Keratinocyte (primary cell): ENCODE measurements around the gene RBPJ. TPM values are rescaled to one million over a fixed set of nuclear protein-coding genes. Genes with fewer than 3 reads are reported as not detected.

Source experiments
- DNase-seq: peaks from one replicate; pipeline ENCODE4 v3.0.0-alpha.2; 2011; ENCODE audit warnings: low read depth, missing footprints, low spot score
- FAIRE-seq: peaks from 2 replicates; lab custom pipeline; 2011; peaks lifted over from hg19 to GRCh38; lab: Jason Lieb, UNC
- H2AFZ ChIP-seq: 2 replicates; pipeline ENCODE4 v1.6.0; 2012; ENCODE audit warnings: low read length, control low read depth, inconsistent platforms; ENCODE audit not compliant: control insufficient read depth
- H3K27ac ChIP-seq: 2 replicates; pipeline ENCODE4 v1.5.1; 2011; ENCODE audit warnings: low read length; ENCODE audit not compliant: control insufficient read depth, insufficient read depth
- H3K27me3 ChIP-seq: 3 replicates; pipeline ENCODE4 v1.6.0; 2011; ENCODE audit warnings: low read length; ENCODE audit not compliant: control insufficient read depth, insufficient read depth; ENCODE audit errors: extremely low read depth
- H3K36me3 ChIP-seq, 2 experiments: 2 replicates in 1 of 2; 3 replicates in 1 of 2; pipeline ENCODE4 v1.5.1; 2011; ENCODE audit warnings: low read length in 2 of 2, mild to moderate bottlenecking in 1 of 2; ENCODE audit not compliant: control insufficient read depth in 2 of 2, insufficient read depth in 2 of 2; ENCODE audit errors: extremely low read depth in 1 of 2
- H3K4me1 ChIP-seq: 3 replicates; pipeline ENCODE4 v1.5.1; 2011; ENCODE audit warnings: low read length; ENCODE audit not compliant: control insufficient read depth, insufficient read depth; ENCODE audit errors: extremely low read depth
- H3K4me2 ChIP-seq: 3 replicates; pipeline ENCODE4 v1.6.0; 2011; ENCODE audit warnings: low read depth, low read length; ENCODE audit not compliant: control insufficient read depth, insufficient read depth; ENCODE audit errors: extremely low read depth
- H3K4me3 ChIP-seq, 3 experiments: fragments of 200-600 bp in 1 of 3; sonication (generic) in 1 of 3; 2 replicates in 2 of 3; 3 replicates in 1 of 3; pipeline ENCODE4 v1.5.1; 2011 to 2016; ENCODE audit warnings: low read length in 3 of 3, mild to moderate bottlenecking in 3 of 3, control low read depth in 2 of 3, inconsistent platforms in 1 of 3, low read depth in 1 of 3, mixed read lengths in 1 of 3, mixed run types in 1 of 3, moderate library complexity in 1 of 3; ENCODE audit not compliant: control insufficient read depth in 2 of 3, insufficient read depth in 2 of 3; ENCODE audit errors: extremely low read depth in 1 of 3
- H3K79me2 ChIP-seq: 2 replicates; pipeline ENCODE4 v1.6.0; 2012; ENCODE audit warnings: low read length; ENCODE audit not compliant: control insufficient read depth, insufficient read depth
- H3K9ac ChIP-seq: 3 replicates; pipeline ENCODE4 v1.6.0; 2011; ENCODE audit warnings: low read length; ENCODE audit not compliant: control insufficient read depth, insufficient read depth; ENCODE audit errors: extremely low read depth
- H3K9me1 ChIP-seq: 3 replicates; pipeline ENCODE4 v1.6.0; 2011; ENCODE audit warnings: low read length; ENCODE audit not compliant: control insufficient read depth, insufficient read depth; ENCODE audit errors: extremely low read depth
- H3K9me3 ChIP-seq: 2 replicates; pipeline ENCODE4 v1.5.1; 2012; ENCODE audit warnings: low read depth, low read length; ENCODE audit not compliant: control insufficient read depth
- H4K20me1 ChIP-seq: 3 replicates; pipeline ENCODE4 v1.6.0; 2011; ENCODE audit warnings: low read length; ENCODE audit not compliant: control insufficient read depth, insufficient read depth; ENCODE audit errors: extremely low read depth
- EZH2 ChIP-seq: IDR thresholded peaks from one replicate; pipeline ENCODE4 v1.6.1; 2012; ENCODE audit warnings: inconsistent platforms, mild to moderate bottlenecking, low read length, moderate library complexity
- dilution Hi-C: fragments of 300-500 bp; cut with MboI; formaldehyde crosslinking; loops from one replicate; pipeline ENCODE4 v1.7.0; 2020; ENCODE audit warnings: low sequenced_read_pairs; ENCODE audit not compliant: extremely low pct_ligation_motif_present
- polyA plus RNA-seq, 5 experiments: library from polyadenylated mRNA; depleted of rRNA in 3 of 5; stranded (reverse) in 3 of 5; stranded (forward) in 1 of 5; unstranded in 1 of 5; fragments of >200 nt; gene quantifications; 1 replicate in 1 of 5; 2 replicates in 3 of 5; 3 replicates in 1 of 5; pipeline versions ENCODE4 v1.2.1 to v1.2.3, GENCODE V29; 2011 to 2012; ENCODE audit warnings: missing spikeins in 2 of 5, low read depth in 1 of 5, low replicate concordance in 1 of 5
- TF ChIP-seq, protein P1 (sequence below), 3 experiments: IDR thresholded peaks in 1 of 3; conservative IDR thresholded peaks in 1 of 3; optimal IDR thresholded peaks in 1 of 3; 2 replicates in 2 of 3; 3 replicates in 1 of 3; pipeline versions ENCODE3 to v1.5.1; 2011; ENCODE audit warnings: low read length in 3 of 3, mild to moderate bottlenecking in 3 of 3, moderate library complexity in 2 of 3, control low read depth in 1 of 3, inconsistent platforms in 1 of 3; ENCODE audit not compliant: insufficient read depth in 2 of 3; ENCODE audit errors: extremely low read depth in 1 of 3

Gene RBPJ
- polyA plus RNA-seq, 1 donor (not counting 4 experiments of a cell fraction or from before 2014, with no cell fraction given): 38.0 TPM

DNA sequence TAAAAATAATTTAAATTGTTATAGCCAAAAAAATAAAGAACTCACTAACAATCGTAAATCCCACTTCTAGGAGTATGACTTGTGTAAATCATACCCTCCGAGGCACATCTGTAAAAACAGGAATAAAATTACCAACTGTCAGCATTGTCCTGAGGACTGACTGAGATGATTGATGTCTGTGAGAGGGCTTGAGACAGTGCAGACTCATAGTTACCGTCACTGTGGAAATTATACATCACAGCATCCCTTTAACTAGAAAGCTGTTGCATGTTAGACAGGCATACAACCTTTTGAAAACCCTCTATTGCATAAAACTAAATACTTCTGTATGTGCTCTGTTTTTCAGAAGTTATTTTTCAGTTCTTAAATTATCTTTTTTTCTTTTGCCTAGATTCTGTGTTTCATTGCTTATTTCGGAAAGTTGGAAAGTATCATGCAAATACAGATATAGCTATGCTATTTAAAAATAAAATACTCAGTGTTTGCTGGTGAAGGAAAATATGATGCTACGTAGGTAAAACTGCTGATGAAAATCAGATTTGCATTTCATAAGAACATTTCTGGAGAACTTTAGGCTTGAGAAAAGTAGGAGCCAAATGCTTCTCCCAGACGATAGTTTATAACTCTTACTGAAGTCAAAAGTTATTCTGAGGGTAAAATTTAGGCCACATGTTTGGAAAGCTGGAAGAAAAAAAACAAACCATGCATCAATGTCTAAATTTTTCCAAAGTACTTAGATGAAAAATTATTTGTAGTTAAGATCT lies 13.6 kb upstream of the RBPJ start:
- no peak overlapping the region for H3K4me3 ChIP-seq
- H3K79me2 ChIP-seq: no peaks in the 10 kb centered on the region
- no peak overlapping the region for H3K27ac ChIP-seq
- no peak for DNase-seq
- H3K9me1 ChIP-seq: no peaks in the 10 kb centered on the region
- H3K9me3 ChIP-seq: no peaks in the 10 kb centered on the region
- no peaks in the 10 kb centered on the region for H3K4me1 ChIP-seq
- TF ChIP-seq, protein P1, sequence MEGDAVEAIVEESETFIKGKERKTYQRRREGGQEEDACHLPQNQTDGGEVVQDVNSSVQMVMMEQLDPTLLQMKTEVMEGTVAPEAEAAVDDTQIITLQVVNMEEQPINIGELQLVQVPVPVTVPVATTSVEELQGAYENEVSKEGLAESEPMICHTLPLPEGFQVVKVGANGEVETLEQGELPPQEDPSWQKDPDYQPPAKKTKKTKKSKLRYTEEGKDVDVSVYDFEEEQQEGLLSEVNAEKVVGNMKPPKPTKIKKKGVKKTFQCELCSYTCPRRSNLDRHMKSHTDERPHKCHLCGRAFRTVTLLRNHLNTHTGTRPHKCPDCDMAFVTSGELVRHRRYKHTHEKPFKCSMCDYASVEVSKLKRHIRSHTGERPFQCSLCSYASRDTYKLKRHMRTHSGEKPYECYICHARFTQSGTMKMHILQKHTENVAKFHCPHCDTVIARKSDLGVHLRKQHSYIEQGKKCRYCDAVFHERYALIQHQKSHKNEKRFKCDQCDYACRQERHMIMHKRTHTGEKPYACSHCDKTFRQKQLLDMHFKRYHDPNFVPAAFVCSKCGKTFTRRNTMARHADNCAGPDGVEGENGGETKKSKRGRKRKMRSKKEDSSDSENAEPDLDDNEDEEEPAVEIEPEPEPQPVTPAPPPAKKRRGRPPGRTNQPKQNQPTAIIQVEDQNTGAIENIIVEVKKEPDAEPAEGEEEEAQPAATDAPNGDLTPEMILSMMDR (optimal IDR thresholded peaks at IDR 0.05 in 1 of 3, IDR thresholded peaks at IDR 0.05 in 1 of 3, conservative IDR thresholded peaks at IDR 0.05 in 1 of 3; ENCODE audit: extremely low read depth in 1 of 3, insufficient read depth in 2 of 3, low read length in 3 of 3): no peak
- TF ChIP-seq EZH2: no peak
- no peak overlapping the region for H3K9ac ChIP-seq
- dilution Hi-C loops: no loop called here
- no peaks in the 10 kb centered on the region for H3K27me3 ChIP-seq
- H2AFZ ChIP-seq: no peak overlapping the region
- FAIRE-seq: no peak
- H4K20me1 ChIP-seq: no peaks in the 10 kb centered on the region
- H3K4me2 ChIP-seq: no peak overlapping the region
- H3K36me3 ChIP-seq: no peaks in the 10 kb centered on the region

DNA sequence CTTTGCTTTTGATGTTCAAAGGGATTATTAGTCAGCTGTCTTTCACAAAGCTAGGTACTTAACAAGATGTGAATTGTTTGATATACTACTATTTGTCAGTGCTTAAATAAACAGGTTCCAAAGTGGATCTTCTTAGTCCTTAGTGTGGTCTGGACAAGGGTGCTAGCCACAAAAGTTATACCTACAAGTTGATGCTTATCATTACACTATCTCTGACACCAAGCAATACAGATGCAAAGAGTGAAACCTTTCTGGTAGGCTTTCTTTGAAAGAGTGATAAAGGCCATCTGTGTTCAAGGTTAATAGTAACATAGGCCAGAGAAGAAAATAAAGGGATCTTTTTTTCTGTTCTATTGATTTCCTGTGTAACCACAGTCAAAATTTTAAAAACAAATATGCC lies 12.2 kb upstream of the RBPJ start:
- Histone ChIP-seq H3K36me3 (no peaks in the 10 kb centered on the region), H4K20me1 (no peaks in the 10 kb centered on the region), H3K9ac (no peak overlapping the region), H2AFZ (no peak overlapping the region), H3K9me1 (no peaks in the 10 kb centered on the region), H3K27ac (no peak overlapping the region), H3K4me3 (no peak overlapping the region), H3K79me2 (no peaks in the 10 kb centered on the region), H3K4me1 (no peaks in the 10 kb centered on the region), H3K4me2 (no peak overlapping the region), H3K9me3 (no peaks in the 10 kb centered on the region), H3K27me3 (no peaks in the 10 kb centered on the region)
- TF ChIP-seq, protein P1 (optimal IDR thresholded peaks at IDR 0.05 in 1 of 3, IDR thresholded peaks at IDR 0.05 in 1 of 3, conservative IDR thresholded peaks at IDR 0.05 in 1 of 3; ENCODE audit: extremely low read depth in 1 of 3, insufficient read depth in 2 of 3, low read length in 3 of 3): no peak
- no peak for TF ChIP-seq EZH2
- dilution Hi-C loops: no loop called here
- DNase-seq (no peak), FAIRE-seq (no peak)
